D721Med (cell line): Measurements from ENCODE around the gene PPP2R5A.

Experiments used
- DNase-seq: peaks from one replicate; pipeline ENCODE4 v3.0.0; 2011; ENCODE audit warnings: low spot score; ENCODE audit not compliant: insufficient read length
- FAIRE-seq: peaks from 2 replicates; lab custom pipeline; 2011; peaks lifted over from hg19 to GRCh38; lab: Jason Lieb, UNC
- TF ChIP-seq, protein P1 (sequence below): IDR thresholded peaks from 2 replicates; pipeline ENCODE4 v1.5.1; 2012; ENCODE audit warnings: mild to moderate bottlenecking, control low read depth; ENCODE audit not compliant: insufficient read depth; ENCODE audit errors: missing control alignments

PPP2R5A gene

DNA sequence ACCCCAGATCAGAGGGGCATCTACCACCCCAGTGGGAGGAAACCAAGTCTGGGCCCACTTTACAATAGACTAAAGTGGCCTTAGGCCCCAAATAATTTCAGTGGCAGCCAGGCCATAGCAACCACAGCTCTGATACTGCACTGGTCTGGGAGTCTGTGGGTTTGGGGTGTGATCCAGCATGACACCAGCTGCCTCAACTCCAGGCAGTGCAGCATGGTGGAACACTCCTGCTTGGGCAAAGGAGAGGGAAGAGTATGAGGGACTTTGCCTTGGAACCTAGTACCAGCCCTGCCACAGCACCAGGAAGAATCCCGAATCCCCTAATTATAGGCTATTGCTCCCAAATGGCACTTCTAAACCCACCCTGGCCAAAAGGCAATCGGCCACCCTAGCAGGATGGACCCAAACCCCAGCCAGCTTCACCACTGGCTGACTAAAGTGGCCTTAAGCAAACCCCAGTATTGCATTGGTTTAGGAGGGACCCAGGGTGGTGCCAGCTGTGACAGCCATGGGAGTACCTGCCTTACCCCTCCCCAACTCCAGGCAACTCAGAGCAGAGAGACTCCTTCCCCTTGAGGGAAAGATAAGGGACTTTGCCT, 82.4 kb downstream of the PPP2R5A start:
- FAIRE-seq (no peak), DNase-seq (no peak)
- TF ChIP-seq, protein P1, sequence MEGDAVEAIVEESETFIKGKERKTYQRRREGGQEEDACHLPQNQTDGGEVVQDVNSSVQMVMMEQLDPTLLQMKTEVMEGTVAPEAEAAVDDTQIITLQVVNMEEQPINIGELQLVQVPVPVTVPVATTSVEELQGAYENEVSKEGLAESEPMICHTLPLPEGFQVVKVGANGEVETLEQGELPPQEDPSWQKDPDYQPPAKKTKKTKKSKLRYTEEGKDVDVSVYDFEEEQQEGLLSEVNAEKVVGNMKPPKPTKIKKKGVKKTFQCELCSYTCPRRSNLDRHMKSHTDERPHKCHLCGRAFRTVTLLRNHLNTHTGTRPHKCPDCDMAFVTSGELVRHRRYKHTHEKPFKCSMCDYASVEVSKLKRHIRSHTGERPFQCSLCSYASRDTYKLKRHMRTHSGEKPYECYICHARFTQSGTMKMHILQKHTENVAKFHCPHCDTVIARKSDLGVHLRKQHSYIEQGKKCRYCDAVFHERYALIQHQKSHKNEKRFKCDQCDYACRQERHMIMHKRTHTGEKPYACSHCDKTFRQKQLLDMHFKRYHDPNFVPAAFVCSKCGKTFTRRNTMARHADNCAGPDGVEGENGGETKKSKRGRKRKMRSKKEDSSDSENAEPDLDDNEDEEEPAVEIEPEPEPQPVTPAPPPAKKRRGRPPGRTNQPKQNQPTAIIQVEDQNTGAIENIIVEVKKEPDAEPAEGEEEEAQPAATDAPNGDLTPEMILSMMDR: no peak

GRCh38 chr1:212368073-212368484, 82.9 kb downstream of the PPP2R5A start:
- peak; percentile 92 for FAIRE-seq
- peak; percentile 39 for DNase-seq
- TF ChIP-seq, protein P1: peak; percentile 91

DNA sequence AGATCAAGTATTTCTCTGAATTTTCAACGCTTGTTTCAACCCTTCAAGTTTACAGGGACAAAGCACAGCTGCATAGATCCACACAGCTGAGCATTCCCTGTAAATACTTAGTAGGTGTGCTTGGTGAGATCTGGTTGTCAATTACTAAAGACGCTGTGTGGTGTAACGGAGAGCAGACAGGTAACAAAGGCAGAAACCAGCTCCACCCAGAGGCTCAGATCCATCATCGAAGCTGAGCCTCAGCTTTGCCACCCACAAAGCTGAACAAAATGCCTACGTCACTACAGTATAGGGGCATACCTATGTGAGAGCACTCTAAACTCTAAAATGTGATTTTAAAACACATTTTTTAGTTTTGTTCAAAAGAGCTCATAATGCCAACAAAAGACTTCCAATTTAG, 90.8 kb downstream of the PPP2R5A start:
- TF ChIP-seq, protein P1: no peak
- FAIRE-seq: peak; percentile 38
- DNase-seq: no peak

DNA sequence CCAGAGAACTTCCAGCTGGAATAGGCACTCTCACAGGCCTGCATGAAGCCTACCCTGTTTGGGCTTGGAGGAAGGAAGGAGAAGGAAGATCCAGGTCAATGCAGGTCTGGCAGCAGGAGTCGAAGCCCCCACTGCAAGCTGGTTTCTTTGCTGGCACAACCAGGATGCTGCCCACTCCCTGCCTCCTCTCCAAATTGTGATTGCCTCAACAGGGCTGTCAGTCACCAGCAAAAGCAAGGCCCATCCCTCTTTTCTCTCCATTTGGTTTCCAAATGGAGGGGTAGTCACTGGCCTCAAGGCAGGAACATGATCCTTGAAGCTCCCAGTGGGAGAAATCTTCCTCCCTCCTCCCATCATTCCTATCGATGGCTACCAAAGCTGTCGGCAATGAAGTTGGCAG, 92.4 kb downstream of the PPP2R5A start:
- FAIRE-seq (no peak), DNase-seq (no peak)
- TF ChIP-seq, protein P1: no peak

DNA sequence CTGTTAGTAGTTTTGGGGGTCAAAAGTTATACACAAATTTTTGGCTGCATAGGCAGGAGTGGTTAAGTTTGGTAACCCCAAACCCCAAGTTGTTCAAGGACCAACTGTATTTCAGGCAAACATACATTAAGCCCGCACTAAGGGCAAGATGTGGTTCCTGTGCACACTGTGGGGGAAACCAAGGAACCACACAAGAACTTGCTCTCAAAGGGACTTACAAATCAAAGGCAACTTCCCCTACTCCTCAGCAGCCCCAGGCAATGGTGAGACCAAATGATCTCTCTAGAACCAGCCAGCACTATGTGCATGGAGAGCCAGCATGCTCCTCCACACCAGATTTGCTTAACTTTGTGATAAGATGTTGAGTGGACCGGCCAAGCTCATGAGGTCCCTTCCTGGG, 94.2 kb downstream of the PPP2R5A start:
- TF ChIP-seq, protein P1: no peak
- DNase-seq: no peak
- FAIRE-seq: no peak

DNA sequence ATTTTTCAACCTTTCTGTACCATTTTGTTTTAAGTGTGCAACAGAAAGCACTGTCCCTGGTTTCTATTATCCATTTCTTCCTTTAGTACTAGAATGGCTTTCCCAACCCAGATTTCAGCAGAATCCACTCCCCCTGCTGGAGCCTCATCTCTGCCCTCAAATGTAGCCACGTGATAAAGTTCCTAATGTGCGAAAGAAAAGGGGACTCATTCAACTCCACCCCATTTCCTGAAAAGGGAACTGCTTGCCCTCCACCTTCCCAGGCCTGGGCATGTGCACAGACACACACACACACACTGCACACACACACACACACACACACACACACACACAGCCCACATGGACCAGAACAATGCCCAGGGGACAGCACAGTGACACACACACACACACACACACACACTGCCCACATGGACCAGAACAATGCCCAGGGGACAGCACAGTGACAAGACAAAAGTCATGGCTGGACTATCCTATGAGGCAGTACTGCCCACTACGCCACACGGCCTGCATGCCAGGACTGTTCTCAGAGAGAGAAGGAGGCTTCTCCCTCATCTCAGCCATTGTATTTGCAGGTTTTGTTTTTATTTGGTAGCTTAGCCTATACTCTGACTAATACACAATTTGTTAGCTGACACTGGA, 96.3 kb downstream of the PPP2R5A start:
- TF ChIP-seq, protein P1: no peak
- DNase-seq (no peak), FAIRE-seq (no peak)

- TF ChIP-seq, protein P1: no peak
- FAIRE-seq (no peak), DNase-seq (no peak)
These were observed 100.8 kb downstream of the PPP2R5A start for GRCh38 chr1:212386029-212386428.
